ENCODE results near the gene IZUMO4. TPM values are rescaled to one million over a fixed set of nuclear protein-coding genes. Genes with fewer than 3 reads are reported as not detected.

The IZUMO4 gene
- total and polyA plus RNA-seq, 5 donors from 2014 or later, result 0.47 to 16.5 (median 0.78) TPM

DNA sequence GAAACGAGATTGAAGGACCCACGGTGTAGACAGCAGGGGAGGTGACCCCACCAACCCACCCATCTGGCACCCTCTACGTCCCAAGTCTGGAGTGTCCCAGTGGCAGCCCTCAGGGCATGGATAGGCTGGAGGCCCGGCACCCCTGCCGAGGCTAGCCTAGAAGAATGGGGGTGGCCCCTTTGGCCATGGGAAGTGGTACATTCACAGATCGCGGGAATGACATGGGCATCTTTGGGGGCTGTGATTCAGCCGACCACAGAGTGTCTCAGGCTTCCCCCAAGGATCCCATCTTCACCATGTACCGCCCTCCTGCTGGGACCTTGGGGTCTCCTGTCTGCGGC is 34.4 kb upstream of the IZUMO4 start:
- Mint-ChIP-seq H3K27me3 (peaks cover 4% of the 10 kb centered on the region), H3K36me3 (no peaks in the 10 kb centered on the region), H3K27ac (peak overlapping the region; percentile 74 to 98 (median 96)), H3K4me3 (peak overlapping the region; percentile 32 to 94 (median 89)), H3K9me3 (no peaks in the 10 kb centered on the region), H3K4me1 (peaks cover 0 to 39% (median 12%) of the 10 kb centered on the region in 4 donors)
- Histone ChIP-seq H3K27ac (ENCODE audit: insufficient read depth, low read length, poor library complexity, severe bottlenecking) (peak overlapping the region; percentile 99), H3K4me1 (ENCODE audit: control insufficient read depth, insufficient read depth, low read length, poor library complexity, severe bottlenecking) (peaks cover 48% of the 10 kb centered on the region), H3K4me3 (ENCODE audit: low read depth, low read length) (peak overlapping the region; percentile 51), H3K9me3 (ENCODE audit: control insufficient read depth in 2 of 2, low read length in 2 of 2) (no peaks in the 10 kb centered on the region), H3K36me3 (ENCODE audit: control insufficient read depth, insufficient read depth, low read length) (no peaks in the 10 kb centered on the region), H3K27me3 (ENCODE audit: control insufficient read depth, insufficient read depth, low read length) (no peaks in the 10 kb centered on the region)
- DNase-seq, result no peak
- ATAC-seq (ENCODE audit: low read depth in 2 of 2), result no peak

GRCh38 chr19:2062770-2063169 is 33.9 kb upstream of the IZUMO4 start:
- H3K36me3 ChIP-seq (ENCODE audit: control insufficient read depth, insufficient read depth, low read length), result no peaks in the 10 kb centered on the region
- Mint-ChIP-seq H3K36me3 (no peaks in the 10 kb centered on the region), H3K4me1 (peaks cover 0 to 35% (median 12%) of the 10 kb centered on the region in 4 donors), H3K27ac (peak overlapping the region; percentile 74 to 98 (median 96)), H3K4me3 (peak overlapping the region; percentile 32 to 94 (median 80)), H3K9me3 (no peaks in the 10 kb centered on the region), H3K27me3 (peaks cover 4% of the 10 kb centered on the region)
- ATAC-seq (ENCODE audit: low read depth in 2 of 2), result no peak
- H3K27ac ChIP-seq (ENCODE audit: insufficient read depth, low read length, poor library complexity, severe bottlenecking), result no peak overlapping the region
- H3K4me1 ChIP-seq (ENCODE audit: control insufficient read depth, insufficient read depth, low read length, poor library complexity, severe bottlenecking), result peaks cover 44% of the 10 kb centered on the region
- no peaks in the 10 kb centered on the region for H3K27me3 ChIP-seq (ENCODE audit: control insufficient read depth, insufficient read depth, low read length)
- H3K4me3 ChIP-seq (ENCODE audit: low read depth, low read length), result no peak overlapping the region
- no peak for DNase-seq
- H3K9me3 ChIP-seq (ENCODE audit: control insufficient read depth in 2 of 2, low read length in 2 of 2), result no peaks in the 10 kb centered on the region

GRCh38 chr19:2063824-2064223 is 32.9 kb upstream of the IZUMO4 start:
- peak overlapping the region; percentile 15 for H3K27ac ChIP-seq (ENCODE audit: insufficient read depth, low read length, poor library complexity, severe bottlenecking)
- H3K27me3 ChIP-seq (ENCODE audit: control insufficient read depth, insufficient read depth, low read length), result no peaks in the 10 kb centered on the region
- H3K4me1 Mint-ChIP-seq, result peaks cover 0 to 30% (median 9%) of the 10 kb centered on the region in 4 donors
- H3K4me3 ChIP-seq (ENCODE audit: low read depth, low read length), result no peak overlapping the region
- peak overlapping the region in 1 of 3 donors; percentile 52 for H3K27ac Mint-ChIP-seq
- peaks cover 33% of the 10 kb centered on the region for H3K4me1 ChIP-seq (ENCODE audit: control insufficient read depth, insufficient read depth, low read length, poor library complexity, severe bottlenecking)
- DNase-seq (no peak), ATAC-seq (ENCODE audit: low read depth in 2 of 2) (no peak)
- peaks cover 4% of the 10 kb centered on the region for H3K27me3 Mint-ChIP-seq
- no peaks in the 10 kb centered on the region for H3K36me3 ChIP-seq (ENCODE audit: control insufficient read depth, insufficient read depth, low read length)
- peak overlapping the region in 3 of 4 donors; percentile 22 to 81 (median 29) for H3K4me3 Mint-ChIP-seq
- no peaks in the 10 kb centered on the region for H3K9me3 ChIP-seq (ENCODE audit: control insufficient read depth in 2 of 2, low read length in 2 of 2)
- no peaks in the 10 kb centered on the region for H3K36me3 Mint-ChIP-seq
- no peaks in the 10 kb centered on the region for H3K9me3 Mint-ChIP-seq

GRCh38 chr19:2064395-2064787 is 32.3 kb upstream of the IZUMO4 start:
- no peaks in the 10 kb centered on the region for H3K36me3 Mint-ChIP-seq
- Histone ChIP-seq H3K36me3 (ENCODE audit: control insufficient read depth, insufficient read depth, low read length) (no peaks in the 10 kb centered on the region), H3K27me3 (ENCODE audit: control insufficient read depth, insufficient read depth, low read length) (no peaks in the 10 kb centered on the region), H3K27ac (ENCODE audit: insufficient read depth, low read length, poor library complexity, severe bottlenecking) (no peak overlapping the region), H3K4me3 (ENCODE audit: low read depth, low read length) (no peak overlapping the region), H3K4me1 (ENCODE audit: control insufficient read depth, insufficient read depth, low read length, poor library complexity, severe bottlenecking) (peaks cover 31% of the 10 kb centered on the region), H3K9me3 (ENCODE audit: control insufficient read depth in 2 of 2, low read length in 2 of 2) (no peaks in the 10 kb centered on the region)
- no peak for ATAC-seq (ENCODE audit: low read depth in 2 of 2)
- H3K27me3 Mint-ChIP-seq, result peaks cover 4% of the 10 kb centered on the region
- H3K4me1 Mint-ChIP-seq, result peaks cover 0 to 30% (median 10%) of the 10 kb centered on the region in 4 donors
- H3K9me3 Mint-ChIP-seq, result no peaks in the 10 kb centered on the region
- H3K4me3 Mint-ChIP-seq, result peak overlapping the region in 1 of 4 donors; percentile 7
- no peak for DNase-seq
- no peak overlapping the region for H3K27ac Mint-ChIP-seq

- Histone ChIP-seq H3K27ac (ENCODE audit: insufficient read depth, low read length, poor library complexity, severe bottlenecking) (no peak overlapping the region), H3K27me3 (ENCODE audit: control insufficient read depth, insufficient read depth, low read length) (no peaks in the 10 kb centered on the region), H3K9me3 (ENCODE audit: control insufficient read depth in 2 of 2, low read length in 2 of 2) (no peaks in the 10 kb centered on the region), H3K36me3 (ENCODE audit: control insufficient read depth, insufficient read depth, low read length) (no peaks in the 10 kb centered on the region), H3K4me3 (ENCODE audit: low read depth, low read length) (no peak overlapping the region), H3K4me1 (ENCODE audit: control insufficient read depth, insufficient read depth, low read length, poor library complexity, severe bottlenecking) (peaks cover 31% of the 10 kb centered on the region)
- peak overlapping the region in 2 of 3 donors; percentile 65 to 74 for H3K27ac Mint-ChIP-seq
- peaks cover 0 to 34% (median 15%) of the 10 kb centered on the region in 4 donors for H3K4me1 Mint-ChIP-seq
- H3K4me3 Mint-ChIP-seq, result peak overlapping the region in 1 of 4 donors; percentile 41
- no peaks in the 10 kb centered on the region for H3K36me3 Mint-ChIP-seq
- H3K27me3 Mint-ChIP-seq, result peaks cover 4% of the 10 kb centered on the region
- DNase-seq (no peak), ATAC-seq (ENCODE audit: low read depth in 2 of 2) (no peak)
- H3K9me3 Mint-ChIP-seq, result no peaks in the 10 kb centered on the region
These were observed 31.8 kb upstream of the IZUMO4 start for GRCh38 chr19:2064788-2065524.

DNA sequence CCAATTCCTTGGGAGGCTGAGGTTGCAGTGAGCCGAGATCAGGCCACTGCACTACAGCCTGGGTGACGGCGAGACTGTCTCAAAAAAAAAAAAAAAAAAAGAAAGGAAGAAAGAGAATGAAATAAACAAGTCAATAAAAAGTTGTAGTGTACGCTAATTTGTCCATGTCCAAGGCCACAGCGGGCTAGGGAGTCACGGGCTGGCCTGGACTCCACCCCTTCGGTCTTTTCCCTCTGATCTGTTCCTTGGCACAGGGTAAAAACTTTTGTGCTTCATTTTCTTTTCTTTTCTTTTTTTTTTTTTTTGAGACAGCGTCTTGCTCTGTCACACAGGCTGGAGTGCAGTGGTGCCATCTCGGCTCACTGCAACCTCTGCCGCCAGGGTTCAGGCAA is 26.3 kb upstream of the IZUMO4 start:
- ATAC-seq (ENCODE audit: low read depth in 2 of 2), result no peak
- H3K27ac ChIP-seq (ENCODE audit: insufficient read depth, low read length, poor library complexity, severe bottlenecking), result peak overlapping the region; percentile 55
- peaks cover 19% of the 10 kb centered on the region for H3K4me1 ChIP-seq (ENCODE audit: control insufficient read depth, insufficient read depth, low read length, poor library complexity, severe bottlenecking)

GRCh38 chr19:2070986-2071673 is 25.6 kb upstream of the IZUMO4 start:
- peaks cover 22% of the 10 kb centered on the region for H3K4me1 ChIP-seq (ENCODE audit: control insufficient read depth, insufficient read depth, low read length, poor library complexity, severe bottlenecking)
- no peak for ATAC-seq (ENCODE audit: low read depth in 2 of 2)
- H3K27ac Mint-ChIP-seq, result peak overlapping the region in 1 of 3 donors; percentile 88
- no peak overlapping the region for H3K4me3 ChIP-seq (ENCODE audit: low read depth, low read length)
- H3K27ac ChIP-seq (ENCODE audit: insufficient read depth, low read length, poor library complexity, severe bottlenecking), result no peak overlapping the region
- peaks cover 45% of the 10 kb centered on the region for H3K36me3 ChIP-seq (ENCODE audit: control insufficient read depth, insufficient read depth, low read length)
- H3K27me3 ChIP-seq (ENCODE audit: control insufficient read depth, insufficient read depth, low read length), result no peaks in the 10 kb centered on the region
- H3K9me3 ChIP-seq (ENCODE audit: control insufficient read depth in 2 of 2, low read length in 2 of 2), result no peaks in the 10 kb centered on the region
- DNase-seq, result no peak
- H3K27me3 Mint-ChIP-seq, result no peaks in the 10 kb centered on the region
- H3K4me3 Mint-ChIP-seq, result peak overlapping the region in 1 of 4 donors; percentile 56
- H3K9me3 Mint-ChIP-seq, result no peaks in the 10 kb centered on the region
- peaks cover 4 to 43% (median 16%) of the 10 kb centered on the region in 4 donors for H3K4me1 Mint-ChIP-seq
- peaks cover 25% of the 10 kb centered on the region for H3K36me3 Mint-ChIP-seq

More for the DNA sequence above, 26.3 kb upstream of the IZUMO4 start:
- H3K4me1 Mint-ChIP-seq, result peaks cover 4 to 42% (median 16%) of the 10 kb centered on the region in 4 donors
- peak overlapping the region in 1 of 3 donors; percentile 5 for H3K27ac Mint-ChIP-seq
- no peaks in the 10 kb centered on the region for H3K9me3 Mint-ChIP-seq
- DNase-seq, result no peak
- Histone ChIP-seq H3K4me3 (ENCODE audit: low read depth, low read length) (no peak overlapping the region), H3K9me3 (ENCODE audit: control insufficient read depth in 2 of 2, low read length in 2 of 2) (no peaks in the 10 kb centered on the region), H3K27me3 (ENCODE audit: control insufficient read depth, insufficient read depth, low read length) (no peaks in the 10 kb centered on the region), H3K36me3 (ENCODE audit: control insufficient read depth, insufficient read depth, low read length) (peaks cover 38% of the 10 kb centered on the region)
- H3K27me3 Mint-ChIP-seq, result no peaks in the 10 kb centered on the region
- no peak overlapping the region for H3K4me3 Mint-ChIP-seq
- peaks cover 25% of the 10 kb centered on the region for H3K36me3 Mint-ChIP-seq
